GM12878 (cell line): ENCODE data around the gene MUSK. TPM values are rescaled to one million over a fixed set of nuclear protein-coding genes. Genes with fewer than 3 reads are reported as not detected.

Source experiments
- BCL11A ChIP-seq: IDR thresholded peaks from 2 replicates; pipeline ENCODE4 v1.6.1; 2011; ENCODE audit warnings: low read depth, low read length
- BRCA1 ChIP-seq: IDR thresholded peaks from 2 replicates; pipeline ENCODE4 v1.6.1; 2011; ENCODE audit warnings: low read depth, low read length, improper control_type of control experiment
- CBX3 ChIP-seq: fragments of 200-600 bp; sonication (generic); IDR thresholded peaks from 2 replicates; pipeline ENCODE4 v1.6.1; 2016; ENCODE audit warnings: low read depth, borderline replicate concordance
- CREM ChIP-seq: IDR thresholded peaks from 2 replicates; pipeline ENCODE4 v1.6.1; 2014; ENCODE audit warnings: antibody characterized with exemption, low read depth
- E4F1 ChIP-seq: fragments of 450-650 bp; IDR thresholded peaks from 2 replicates; pipeline ENCODE4 v1.6.1; 2018; ENCODE audit warnings: borderline replicate concordance, mild to moderate bottlenecking; ENCODE audit not compliant: partially characterized antibody
- EGR1 ChIP-seq, 2 experiments: IDR thresholded peaks; 1 replicate in 1 of 2; 2 replicates in 1 of 2; pipeline ENCODE4 v1.6.1; 2011 to 2012; ENCODE audit warnings: low read depth in 2 of 2, low read length in 2 of 2, borderline replicate concordance in 1 of 2, mild to moderate bottlenecking in 1 of 2, moderate library complexity in 1 of 2
- FOS ChIP-seq: IDR thresholded peaks from 3 replicates; pipeline ENCODE4 v1.6.1; 2011; ENCODE audit warnings: borderline replicate concordance; ENCODE audit not compliant: insufficient read length; ENCODE audit errors: extremely low read depth
- IKZF2 ChIP-seq, 2 experiments: fragments of 450-650 bp; IDR thresholded peaks; 2 replicates each; pipeline ENCODE4 v1.6.1; 2017; ENCODE audit warnings: mild to moderate bottlenecking in 2 of 2, moderate library complexity in 2 of 2
- KDM1A ChIP-seq: fragments of 200-600 bp; sonication (generic); IDR thresholded peaks from 2 replicates; pipeline ENCODE4 v1.6.1; 2016; ENCODE audit warnings: borderline replicate concordance
- NFIC ChIP-seq: IDR thresholded peaks from 2 replicates; pipeline ENCODE4 v1.6.1; 2012; ENCODE audit warnings: low read depth, mild to moderate bottlenecking, inconsistent platforms, low read length, moderate library complexity
- SKIL ChIP-seq: fragments of 450-650 bp; IDR thresholded peaks from 2 replicates; pipeline ENCODE4 v1.6.1; 2017; ENCODE audit warnings: mild to moderate bottlenecking, low read depth, inconsistent platforms; ENCODE audit not compliant: poor library complexity, severe bottlenecking
- SMAD5 ChIP-seq: IDR thresholded peaks from 2 replicates; pipeline ENCODE4 v1.6.1; 2016; ENCODE audit warnings: antibody characterized with exemption, low read depth
- SPI1 ChIP-seq: IDR thresholded peaks from 2 replicates; pipeline ENCODE4 v1.6.1; 2011; ENCODE audit warnings: low read depth, mild to moderate bottlenecking, low read length, moderate library complexity, borderline replicate concordance; ENCODE audit not compliant: insufficient read depth
- SRF ChIP-seq, 2 experiments: IDR thresholded peaks; 2 replicates each; pipeline ENCODE4 v1.6.1; 2011; ENCODE audit warnings: low read depth in 2 of 2, low read length in 2 of 2, mild to moderate bottlenecking in 1 of 2, moderate library complexity in 1 of 2
- ZBED1 ChIP-seq: IDR thresholded peaks from 2 replicates; pipeline ENCODE4 v1.6.1; 2016; ENCODE audit warnings: borderline replicate concordance
- ZBTB33 ChIP-seq: fragments of 450-650 bp; IDR thresholded peaks from 2 replicates; pipeline ENCODE4 v1.6.1; 2017; ENCODE audit warnings: mild to moderate bottlenecking
- ZNF217 ChIP-seq: fragments of 450-650 bp; IDR thresholded peaks from 2 replicates; pipeline ENCODE4 v1.6.1; 2017; ENCODE audit warnings: antibody characterized with exemption, mild to moderate bottlenecking
- ZNF687 ChIP-seq: fragments of 450-650 bp; IDR thresholded peaks from 2 replicates; pipeline ENCODE4 v1.6.1; 2017; ENCODE audit warnings: mild to moderate bottlenecking, moderate library complexity
- polyA plus RNA-seq, 11 experiments: library from polyadenylated mRNA; depleted of rRNA in 4 of 11; unstranded in 6 of 11; stranded (reverse) in 5 of 11; fragments of >200 nt; fragmentation: Nextera tagmentation in 4 of 11; fragmentation: Illumina TruSeq in 1 of 11; extraction: Ambion mirVana in 4 of 11; extraction: Trizol in 1 of 11; gene quantifications; 1 replicate in 1 of 11; 2 replicates in 10 of 11; pipeline versions ENCODE4 v1.2.1 to v1.2.3, GENCODE V29; 2011 to 2016; ENCODE audit warnings: inconsistent platforms in 2 of 11, missing spikeins in 2 of 11, low read depth in 1 of 11
- total RNA-seq, 4 experiments: library from RNA; depleted of rRNA in 3 of 4; stranded (reverse); fragments of >200 nt in 3 of 4; fragmentation: Illumina TruSeq in 1 of 4; extraction: Trizol in 1 of 4; gene quantifications; 2 replicates each; pipeline versions ENCODE4 v1.2.1 to v1.2.3, GENCODE V29; 2013 to 2021

The MUSK gene
- total and polyA plus RNA-seq, 10 of the 15 experiments (the other 5 are each of a cell fraction or from before 2014, with no cell fraction given) = 0.04 to 0.19 (median 0.10) TPM; not detected in 5

- TF ChIP-seq NFIC (no peak), ZBTB33 (no peak), EGR1 (IDR thresholded peaks at IDR 0.05; ENCODE audit: borderline replicate concordance in 1 of 2, low read depth in 2 of 2, low read length in 2 of 2) (no peak), IKZF2 (IDR thresholded peaks at IDR 0.05) (peak; percentile 40 to 48; a peak in 2 of 4 replicates), CREM (no peak), SMAD5 (no peak), KDM1A (no peak), SPI1 (no peak), FOS (no peak), BRCA1 (no peak), SRF (IDR thresholded peaks at IDR 0.05; ENCODE audit: low read depth in 2 of 2, low read length in 2 of 2) (no peak), E4F1 (no peak), ZBED1 (no peak), BCL11A (no peak), ZNF217 (no peak), ZNF687 (peak; percentile 50; the same call in 1 of the 2 replicates), SKIL (no peak), CBX3 (no peak)
Measured at GRCh38 chr9:110837401-110838005, 168.9 kb downstream of the MUSK start (continued).
